Panc1 (cell line): ENCODE results near the gene PRR5.

Experiments
- POLR2AphosphoS5 ChIP-seq: IDR thresholded peaks from 2 replicates; pipeline ENCODE4 v1.6.1; 2012; ENCODE audit warnings: mild to moderate bottlenecking, low read depth, low read length, moderate library complexity
- SIN3A ChIP-seq: IDR thresholded peaks from 2 replicates; pipeline ENCODE4 v1.6.1; 2012; ENCODE audit warnings: low read depth, mild to moderate bottlenecking, low read length, moderate library complexity, borderline replicate concordance; ENCODE audit not compliant: insufficient read depth
- TF ChIP-seq, protein P1 (sequence below): fragments of 450-650 bp; IDR thresholded peaks from 2 replicates; pipeline ENCODE4 v1.5.1; 2017; ENCODE audit warnings: mild to moderate bottlenecking
- TF ChIP-seq, protein P2 (sequence below), 2 experiments: IDR thresholded peaks; 2 replicates each; pipeline ENCODE4 v1.6.1; 2011 to 2012; ENCODE audit warnings: low read depth in 2 of 2, control low read depth in 1 of 2, low read length in 1 of 2, mild to moderate bottlenecking in 1 of 2, moderate library complexity in 1 of 2; ENCODE audit not compliant: insufficient read depth in 1 of 2

- TF ChIP-seq, protein P1, sequence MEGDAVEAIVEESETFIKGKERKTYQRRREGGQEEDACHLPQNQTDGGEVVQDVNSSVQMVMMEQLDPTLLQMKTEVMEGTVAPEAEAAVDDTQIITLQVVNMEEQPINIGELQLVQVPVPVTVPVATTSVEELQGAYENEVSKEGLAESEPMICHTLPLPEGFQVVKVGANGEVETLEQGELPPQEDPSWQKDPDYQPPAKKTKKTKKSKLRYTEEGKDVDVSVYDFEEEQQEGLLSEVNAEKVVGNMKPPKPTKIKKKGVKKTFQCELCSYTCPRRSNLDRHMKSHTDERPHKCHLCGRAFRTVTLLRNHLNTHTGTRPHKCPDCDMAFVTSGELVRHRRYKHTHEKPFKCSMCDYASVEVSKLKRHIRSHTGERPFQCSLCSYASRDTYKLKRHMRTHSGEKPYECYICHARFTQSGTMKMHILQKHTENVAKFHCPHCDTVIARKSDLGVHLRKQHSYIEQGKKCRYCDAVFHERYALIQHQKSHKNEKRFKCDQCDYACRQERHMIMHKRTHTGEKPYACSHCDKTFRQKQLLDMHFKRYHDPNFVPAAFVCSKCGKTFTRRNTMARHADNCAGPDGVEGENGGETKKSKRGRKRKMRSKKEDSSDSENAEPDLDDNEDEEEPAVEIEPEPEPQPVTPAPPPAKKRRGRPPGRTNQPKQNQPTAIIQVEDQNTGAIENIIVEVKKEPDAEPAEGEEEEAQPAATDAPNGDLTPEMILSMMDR, result no peak
- TF ChIP-seq SIN3A (no peak), POLR2AphosphoS5 (no peak)
- TF ChIP-seq, protein P2, sequence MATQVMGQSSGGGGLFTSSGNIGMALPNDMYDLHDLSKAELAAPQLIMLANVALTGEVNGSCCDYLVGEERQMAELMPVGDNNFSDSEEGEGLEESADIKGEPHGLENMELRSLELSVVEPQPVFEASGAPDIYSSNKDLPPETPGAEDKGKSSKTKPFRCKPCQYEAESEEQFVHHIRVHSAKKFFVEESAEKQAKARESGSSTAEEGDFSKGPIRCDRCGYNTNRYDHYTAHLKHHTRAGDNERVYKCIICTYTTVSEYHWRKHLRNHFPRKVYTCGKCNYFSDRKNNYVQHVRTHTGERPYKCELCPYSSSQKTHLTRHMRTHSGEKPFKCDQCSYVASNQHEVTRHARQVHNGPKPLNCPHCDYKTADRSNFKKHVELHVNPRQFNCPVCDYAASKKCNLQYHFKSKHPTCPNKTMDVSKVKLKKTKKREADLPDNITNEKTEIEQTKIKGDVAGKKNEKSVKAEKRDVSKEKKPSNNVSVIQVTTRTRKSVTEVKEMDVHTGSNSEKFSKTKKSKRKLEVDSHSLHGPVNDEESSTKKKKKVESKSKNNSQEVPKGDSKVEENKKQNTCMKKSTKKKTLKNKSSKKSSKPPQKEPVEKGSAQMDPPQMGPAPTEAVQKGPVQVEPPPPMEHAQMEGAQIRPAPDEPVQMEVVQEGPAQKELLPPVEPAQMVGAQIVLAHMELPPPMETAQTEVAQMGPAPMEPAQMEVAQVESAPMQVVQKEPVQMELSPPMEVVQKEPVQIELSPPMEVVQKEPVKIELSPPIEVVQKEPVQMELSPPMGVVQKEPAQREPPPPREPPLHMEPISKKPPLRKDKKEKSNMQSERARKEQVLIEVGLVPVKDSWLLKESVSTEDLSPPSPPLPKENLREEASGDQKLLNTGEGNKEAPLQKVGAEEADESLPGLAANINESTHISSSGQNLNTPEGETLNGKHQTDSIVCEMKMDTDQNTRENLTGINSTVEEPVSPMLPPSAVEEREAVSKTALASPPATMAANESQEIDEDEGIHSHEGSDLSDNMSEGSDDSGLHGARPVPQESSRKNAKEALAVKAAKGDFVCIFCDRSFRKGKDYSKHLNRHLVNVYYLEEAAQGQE (IDR thresholded peaks at IDR 0.05; ENCODE audit: insufficient read depth in 1 of 2, low read depth in 2 of 2, low read length in 1 of 2), result no peak
Measured at GRCh38 chr22:44672632-44673031, 29.4 kb upstream of the PRR5 start.
